Breast epithelium (tissue), 4 donors: ENCODE data around the gene DAG1. TPM values are rescaled to one million over a fixed set of nuclear protein-coding genes. Genes with fewer than 3 reads are reported as not detected.

Source experiments
- DNase-seq, 2 donors: peaks; one replicate each; pipeline ENCODE4 v3.0.0-alpha.2; 2019; ENCODE audit warnings: low spot score in 2 of 2
- H3K27ac ChIP-seq, 2 donors: fragments of 200-600 bp; sonication (generic) in 1 of 2; one replicate each; pipeline ENCODE4 v1.5.1; 2016 to 2019; ENCODE audit warnings: mild to moderate bottlenecking in 1 of 2
- H3K27me3 ChIP-seq, 2 donors: fragments of 200-600 bp; sonication (generic) in 1 of 2; one replicate each; pipeline versions ENCODE4 v1.5.1 to v1.6.0; 2017 to 2019; ENCODE audit warnings: control low read depth in 1 of 2, mild to moderate bottlenecking in 1 of 2
- H3K36me3 ChIP-seq: fragments of 200-600 bp; one replicate; pipeline ENCODE4 v1.5.1; 2019
- H3K4me1 ChIP-seq, 2 donors: fragments of 200-600 bp; sonication (generic); one replicate each; pipeline ENCODE4 v1.5.1; 2016 to 2019; ENCODE audit warnings: control low read depth in 1 of 2
- H3K4me3 ChIP-seq, 3 donors: fragments of 200-600 bp; sonication (generic); 1 replicate in 2 of 3; 2 replicates in 1 of 3; pipeline ENCODE4 v1.5.1; 2016 to 2019; ENCODE audit warnings: mild to moderate bottlenecking in 3 of 3, moderate library complexity in 2 of 3
- H3K9me3 ChIP-seq, 2 donors: fragments of 200-600 bp; sonication (generic) in 1 of 2; one replicate each; pipeline ENCODE4 v1.5.1; 2016 to 2019; ENCODE audit warnings: control low read depth in 1 of 2
- CTCF ChIP-seq, 3 donors: fragments of 450-650 bp; IDR thresholded peaks; one replicate each; pipeline ENCODE4 v1.5.1; 2016 to 2017; ENCODE audit warnings: antibody characterized with exemption in 3 of 3, mild to moderate bottlenecking in 3 of 3, moderate library complexity in 3 of 3
- POLR2A ChIP-seq: fragments of 450-650 bp; IDR thresholded peaks from one replicate; pipeline ENCODE4 v1.6.1; 2016; ENCODE audit warnings: antibody characterized with exemption, mild to moderate bottlenecking, moderate library complexity
- POLR2AphosphoS5 ChIP-seq, 3 donors: sonication (generic); formaldehyde crosslinking; IDR thresholded peaks; one replicate each; pipeline ENCODE4 v1.6.1; 2017; ENCODE audit warnings: antibody characterized with exemption in 3 of 3
- intact Hi-C: fragments of 100-400 bp; cut with DNase I; formaldehyde crosslinking; loops from one replicate; pipeline ENCODE4 v1.15.1; 2023; ENCODE audit warnings: low total_unique reads
- total RNA-seq, 3 donors: library from RNA; depleted of rRNA; stranded (reverse); fragments of >200 nt; gene quantifications; one replicate each; pipeline ENCODE4 v1.1.0, GENCODE V29; 2016

Gene DAG1
- total RNA-seq, 3 donors from 2014 or later: 37.1 to 56.6 (median 44.6) TPM

GRCh38 chr3:49482766-49483165 lies 12.7 kb downstream of the DAG1 start:
- no peaks in the 10 kb centered on the region for H3K27me3 ChIP-seq
- H3K4me3 ChIP-seq: no peak overlapping the region
- TF ChIP-seq CTCF (IDR thresholded peaks at IDR 0.05) (no peak), POLR2AphosphoS5 (IDR thresholded peaks at IDR 0.05) (no peak)
- peaks cover 0 to 10% of the 10 kb centered on the region in 2 donors for H3K4me1 ChIP-seq
- H3K9me3 ChIP-seq: no peaks in the 10 kb centered on the region
- intact Hi-C loops: no loop called here
- peak overlapping the region; percentile 44 to 71 for H3K27ac ChIP-seq
- DNase-seq: no peak
- no peaks in the 10 kb centered on the region for H3K36me3 ChIP-seq

GRCh38 chr3:49484471-49484870 lies 14.4 kb downstream of the DAG1 start:
- H3K36me3 ChIP-seq: no peaks in the 10 kb centered on the region
- intact Hi-C loops: no loop called here
- H3K9me3 ChIP-seq: no peaks in the 10 kb centered on the region
- TF ChIP-seq CTCF (IDR thresholded peaks at IDR 0.05) (no peak), POLR2AphosphoS5 (IDR thresholded peaks at IDR 0.05) (no peak), POLR2A (no peak)
- no peak overlapping the region for H3K4me3 ChIP-seq
- no peaks in the 10 kb centered on the region for H3K27me3 ChIP-seq
- no peak for DNase-seq
- peak overlapping the region in 1 of 2 donors; percentile 71 for H3K27ac ChIP-seq
- H3K4me1 ChIP-seq: peaks cover 0 to 10% of the 10 kb centered on the region in 2 donors

- no peaks in the 10 kb centered on the region for H3K4me1 ChIP-seq
- H3K27me3 ChIP-seq: no peaks in the 10 kb centered on the region
- intact Hi-C loops: no loop called here
- no peak for TF ChIP-seq POLR2AphosphoS5 (IDR thresholded peaks at IDR 0.05)
- no peak for TF ChIP-seq CTCF (IDR thresholded peaks at IDR 0.05)
- no peak for TF ChIP-seq POLR2A
- DNase-seq: no peak
- no peak overlapping the region for H3K4me3 ChIP-seq
- H3K9me3 ChIP-seq: no peaks in the 10 kb centered on the region
- no peaks in the 10 kb centered on the region for H3K36me3 ChIP-seq
- H3K27ac ChIP-seq: no peak overlapping the region
Observed at GRCh38 chr3:49489247-49489646, 19.2 kb downstream of the DAG1 start.

GRCh38 chr3:49492969-49493368 lies 22.9 kb downstream of the DAG1 start:
- Histone ChIP-seq H3K27me3 (no peaks in the 10 kb centered on the region), H3K4me3 (no peak overlapping the region), H3K36me3 (no peaks in the 10 kb centered on the region), H3K27ac (peak overlapping the region; percentile 58 to 77), H3K9me3 (no peaks in the 10 kb centered on the region), H3K4me1 (no peaks in the 10 kb centered on the region)
- no peak for TF ChIP-seq CTCF (IDR thresholded peaks at IDR 0.05)
- TF ChIP-seq POLR2AphosphoS5 (IDR thresholded peaks at IDR 0.05): no peak
- intact Hi-C loops: no loop called here
- DNase-seq: no peak

- peak overlapping the region; percentile 58 to 77 for H3K27ac ChIP-seq
- no peak for DNase-seq
- no peaks in the 10 kb centered on the region for H3K4me1 ChIP-seq
- no peaks in the 10 kb centered on the region for H3K36me3 ChIP-seq
- H3K9me3 ChIP-seq: no peaks in the 10 kb centered on the region
- no peaks in the 10 kb centered on the region for H3K27me3 ChIP-seq
- intact Hi-C loops: no loop called here
- TF ChIP-seq POLR2AphosphoS5 (IDR thresholded peaks at IDR 0.05): no peak
- no peak for TF ChIP-seq CTCF (IDR thresholded peaks at IDR 0.05)
- TF ChIP-seq POLR2A: no peak
- H3K4me3 ChIP-seq: no peak overlapping the region
Observed at GRCh38 chr3:49493901-49494300, 23.8 kb downstream of the DAG1 start.
